ENCODE results near the gene SNED1.

The SNED1 gene

DNA sequence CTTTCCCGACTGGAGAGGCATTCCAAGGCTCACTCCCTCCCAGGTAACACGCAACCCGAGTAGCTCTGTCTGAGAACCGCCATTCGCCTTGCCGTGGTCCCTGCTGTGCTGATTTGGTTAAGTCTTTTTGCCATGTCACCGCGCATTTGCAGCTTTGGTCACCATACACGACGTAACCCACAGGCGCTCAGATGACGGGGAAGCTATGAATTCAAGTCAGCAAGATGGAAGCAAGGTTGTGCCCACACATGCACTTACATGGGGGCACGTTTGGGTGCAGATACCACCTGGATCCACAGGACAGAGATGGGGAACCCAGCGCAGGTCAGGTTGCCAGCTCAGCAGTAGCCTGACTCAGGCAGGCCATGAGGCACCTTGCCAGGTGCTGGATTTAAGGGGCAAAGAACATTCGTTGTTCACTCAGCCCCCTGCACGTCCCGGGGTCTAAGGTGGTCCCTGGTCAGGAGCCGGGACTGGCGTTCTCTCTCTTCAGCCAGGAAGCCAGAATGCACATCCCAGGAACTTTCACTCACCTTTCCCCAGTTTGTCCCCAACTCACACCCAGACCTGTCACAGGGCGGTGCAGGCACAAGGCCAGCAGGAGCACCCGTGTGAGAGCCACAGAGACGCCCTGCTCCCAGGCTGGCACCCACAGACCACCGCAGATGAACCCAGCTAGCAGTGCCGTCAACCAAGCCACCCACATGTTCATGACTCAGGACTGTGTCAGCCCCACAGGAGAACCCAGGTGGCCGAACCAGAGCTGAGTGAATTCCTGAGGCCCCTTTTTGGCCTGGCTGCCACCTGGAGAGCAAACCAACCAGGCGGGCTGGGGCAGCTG is 19.9 kb downstream of the SNED1 start:
- DNase-seq = no peak
- no peaks in the 10 kb centered on the region for H3K27me3 ChIP-seq
- H3K36me3 ChIP-seq = no peaks in the 10 kb centered on the region
- no peaks in the 10 kb centered on the region for H3K9me3 ChIP-seq
- no peak overlapping the region for H3K4me3 ChIP-seq (ENCODE audit: low read depth, low read length)
- no peaks in the 10 kb centered on the region for H3K4me1 ChIP-seq
- TF ChIP-seq CTCF (IDR thresholded peaks at IDR 0.05; ENCODE audit: low read depth, low read length) = no peak

DNA sequence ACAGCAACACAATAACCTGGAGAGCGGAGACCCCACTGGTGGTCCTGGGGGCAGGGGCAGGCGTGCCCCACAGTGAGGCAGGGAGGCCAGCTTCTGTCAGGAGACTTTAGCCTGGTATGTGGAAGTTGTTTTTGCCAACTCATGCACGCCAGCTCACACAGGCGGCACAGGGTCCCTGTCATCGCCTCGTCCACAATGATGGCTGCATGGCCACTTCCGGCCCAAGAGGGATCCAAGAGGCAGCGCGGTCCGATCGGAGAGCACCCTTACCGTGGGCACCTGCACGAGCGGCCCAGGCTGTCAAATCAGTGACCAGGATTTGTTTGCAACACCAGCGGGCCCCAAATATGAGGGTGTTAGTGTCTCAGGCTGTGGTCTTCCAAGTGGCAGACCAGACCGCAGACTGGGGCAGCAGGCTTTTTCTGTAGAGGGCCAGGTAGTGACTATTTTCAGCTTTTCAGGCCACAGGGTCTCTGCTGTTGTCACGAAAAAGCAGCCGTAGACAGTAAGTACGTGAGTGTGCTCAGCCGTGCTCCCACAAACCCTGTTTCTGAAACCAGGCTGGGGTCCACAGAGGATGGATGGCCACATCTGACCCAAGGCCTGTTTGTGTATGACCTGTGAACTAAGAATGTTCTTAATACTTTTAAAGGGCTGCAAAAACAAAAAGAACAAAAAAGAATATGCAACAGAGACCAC is 21.2 kb downstream of the SNED1 start:
- no peaks in the 10 kb centered on the region for H3K36me3 ChIP-seq
- no peak for TF ChIP-seq CTCF (IDR thresholded peaks at IDR 0.05; ENCODE audit: low read depth, low read length)
- no peaks in the 10 kb centered on the region for H3K27me3 ChIP-seq
- DNase-seq = no peak
- no peak overlapping the region for H3K4me3 ChIP-seq (ENCODE audit: low read depth, low read length)
- H3K9me3 ChIP-seq = no peaks in the 10 kb centered on the region
- no peaks in the 10 kb centered on the region for H3K4me1 ChIP-seq

DNA sequence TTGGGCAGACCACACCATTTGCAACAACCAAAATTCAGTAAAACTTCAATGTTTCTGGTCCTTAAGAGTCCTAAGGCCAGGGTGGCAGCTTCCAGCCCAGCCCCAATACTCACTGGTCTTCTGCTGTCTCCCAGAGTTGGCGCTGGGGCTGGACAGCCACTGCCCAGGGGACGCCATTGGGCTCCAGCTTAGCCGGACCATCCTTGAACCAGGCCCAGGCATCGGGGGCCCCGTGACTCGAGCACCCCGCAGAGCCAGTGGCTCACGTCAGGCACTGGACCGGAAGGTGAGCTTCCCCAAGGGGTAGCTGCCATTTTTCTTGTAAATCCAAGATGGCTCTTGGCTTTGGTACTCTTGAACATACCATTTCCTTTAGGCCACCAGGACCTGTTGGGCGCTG is 21.8 kb downstream of the SNED1 start:
- Histone ChIP-seq H3K9me3 (no peaks in the 10 kb centered on the region), H3K36me3 (no peaks in the 10 kb centered on the region), H3K27me3 (no peaks in the 10 kb centered on the region), H3K4me3 (ENCODE audit: low read depth, low read length) (no peak overlapping the region), H3K4me1 (no peaks in the 10 kb centered on the region)
- TF ChIP-seq CTCF (IDR thresholded peaks at IDR 0.05; ENCODE audit: low read depth, low read length) = no peak
- DNase-seq = no peak

DNA sequence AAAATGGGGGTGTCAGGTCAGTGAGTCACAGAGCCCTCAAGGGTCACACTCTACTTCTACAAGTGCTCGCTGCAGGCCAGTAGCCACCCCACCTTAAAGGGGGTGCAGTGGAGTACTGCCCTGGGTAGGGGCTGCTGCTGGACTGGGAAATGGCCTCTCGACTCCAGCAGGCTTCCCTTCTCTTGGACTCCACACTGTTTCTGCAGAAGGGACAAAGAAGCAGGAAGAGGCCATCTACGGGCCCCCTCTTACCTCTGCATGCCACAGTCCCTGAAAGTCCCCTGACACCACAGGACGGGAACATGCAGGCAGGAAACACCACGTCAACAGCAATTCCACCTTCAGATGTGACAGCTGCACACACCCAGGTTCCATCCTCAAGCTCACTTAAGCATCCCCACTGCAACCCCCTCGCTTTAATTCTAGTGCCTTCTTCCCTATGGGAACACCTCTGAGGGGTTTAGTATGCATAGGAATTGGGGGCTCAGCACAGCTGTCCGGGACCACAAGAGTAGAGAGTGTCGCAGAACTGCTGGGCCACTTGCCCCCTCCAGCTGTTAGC is 22.3 kb downstream of the SNED1 start:
- Histone ChIP-seq H3K27me3 (no peaks in the 10 kb centered on the region), H3K4me1 (no peaks in the 10 kb centered on the region), H3K9me3 (no peaks in the 10 kb centered on the region), H3K4me3 (ENCODE audit: low read depth, low read length) (no peak overlapping the region), H3K36me3 (no peaks in the 10 kb centered on the region)
- TF ChIP-seq CTCF (IDR thresholded peaks at IDR 0.05; ENCODE audit: low read depth, low read length) = no peak
- DNase-seq = no peak

DNA sequence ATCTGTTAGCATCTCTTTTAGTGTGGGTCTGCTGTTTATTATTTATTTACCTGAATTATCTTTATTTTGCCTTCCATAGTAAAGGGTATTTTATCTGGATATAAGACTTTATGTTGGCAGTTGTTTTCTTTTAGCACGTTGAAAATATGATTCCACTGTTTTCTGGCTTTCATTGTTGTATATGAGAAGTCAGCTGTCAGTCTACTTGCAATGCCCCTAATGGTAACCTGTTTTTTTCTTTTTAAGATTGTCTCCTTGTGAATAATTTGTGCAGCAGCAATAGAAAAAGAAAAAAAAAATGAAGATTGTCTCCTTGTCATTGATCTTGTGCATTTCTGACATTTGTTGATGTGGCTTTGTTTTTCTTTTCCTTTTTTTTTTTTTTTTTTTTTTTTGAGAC is 27.2 kb downstream of the SNED1 start:
- TF ChIP-seq CTCF (IDR thresholded peaks at IDR 0.05; ENCODE audit: low read depth, low read length) = no peak
- DNase-seq = no peak
- Histone ChIP-seq H3K27me3 (no peaks in the 10 kb centered on the region), H3K9me3 (no peaks in the 10 kb centered on the region), H3K4me1 (no peaks in the 10 kb centered on the region), H3K36me3 (no peaks in the 10 kb centered on the region), H3K4me3 (ENCODE audit: low read depth, low read length) (no peak overlapping the region)
